GM23338 (cell line): ENCODE measurements around the gene BRAF. TPM values are rescaled to one million over a fixed set of nuclear protein-coding genes. Genes with fewer than 3 reads are reported as not detected.

Source experiments
- ATAC-seq: fragments of 200-7000 bp; cut with Tn5 transposase; 3 replicates; pipeline ENCODE4 v1.9.1; 2020
- DNase-seq: peaks from one replicate; pipeline ENCODE4 v3.0.0-alpha.2; 2015; ENCODE audit warnings: low spot score
- H2AFZ ChIP-seq: fragments of 200-600 bp; sonication (generic); 2 replicates; pipeline ENCODE4 v1.8.0; 2016; ENCODE audit warnings: antibody characterized with exemption, mild to moderate bottlenecking, moderate library complexity
- H3F3A ChIP-seq: fragments of 200-600 bp; sonication (generic); replicated peaks from 2 replicates; pipeline ENCODE4 v1.8.0; 2017; ENCODE audit warnings: antibody characterized with exemption, mixed run types, low read depth
- H3K27ac ChIP-seq: fragments of 200-600 bp; sonication (generic); 2 replicates; pipeline ENCODE4 v1.6.1; 2016; ENCODE audit warnings: low read depth
- H3K27me3 ChIP-seq: fragments of 200-600 bp; sonication (generic); 2 replicates; pipeline ENCODE4 v1.8.0; 2016; ENCODE audit warnings: mild to moderate bottlenecking, mixed run types, moderate library complexity; ENCODE audit not compliant: insufficient read depth
- H3K36me3 ChIP-seq: fragments of 200-600 bp; sonication (generic); 2 replicates; pipeline ENCODE4 v1.8.0; 2016; ENCODE audit warnings: mild to moderate bottlenecking; ENCODE audit not compliant: insufficient read depth
- H3K4me1 ChIP-seq: fragments of 200-600 bp; sonication (generic); 2 replicates; pipeline ENCODE4 v1.8.0; 2016; ENCODE audit warnings: mild to moderate bottlenecking, moderate library complexity; ENCODE audit not compliant: insufficient read depth
- H3K4me2 ChIP-seq: fragments of 200-600 bp; sonication (generic); 2 replicates; pipeline ENCODE4 v1.7.1; 2017; ENCODE audit warnings: mixed run types
- H3K4me3 ChIP-seq: fragments of 200-600 bp; sonication (generic); 2 replicates; pipeline ENCODE4 v1.6.1; 2016; ENCODE audit warnings: mixed run types
- H3K79me2 ChIP-seq: fragments of 200-600 bp; sonication (generic); replicated peaks from 2 replicates; pipeline ENCODE4 v1.8.0; 2017; ENCODE audit warnings: mild to moderate bottlenecking; ENCODE audit not compliant: insufficient read depth
- H3K9me2 ChIP-seq: fragments of 200-600 bp; sonication (generic); 2 replicates; pipeline ENCODE4 v1.8.0; 2017; ENCODE audit not compliant: insufficient read depth
- H4K20me1 ChIP-seq: fragments of 200-600 bp; sonication (generic); replicated peaks from 2 replicates; pipeline ENCODE4 v1.8.0; 2017; ENCODE audit warnings: mild to moderate bottlenecking; ENCODE audit not compliant: insufficient read depth
- H3K27ac Mint-ChIP-seq: 2 replicates; pipeline ENCODE4 v1.8.0; 2020; ENCODE audit warnings: inconsistent platforms, mild to moderate bottlenecking, moderate library complexity, mixed read lengths
- H3K27me3 Mint-ChIP-seq: 3 replicates; pipeline ENCODE4 v1.8.0; 2022; ENCODE audit warnings: low read depth, mild to moderate bottlenecking, moderate library complexity, mixed read lengths, inconsistent platforms; ENCODE audit not compliant: insufficient read depth, poor library complexity
- H3K36me3 Mint-ChIP-seq: 3 replicates; pipeline ENCODE4 v1.8.0; 2021; ENCODE audit warnings: low read depth, mild to moderate bottlenecking, inconsistent platforms, moderate library complexity, mixed read lengths
- H3K4me1 Mint-ChIP-seq: 3 replicates; pipeline ENCODE4 v1.8.0; 2020; ENCODE audit warnings: mild to moderate bottlenecking, inconsistent platforms, mixed read lengths
- H3K4me3 Mint-ChIP-seq: 3 replicates; pipeline ENCODE4 v1.8.0; 2021; ENCODE audit warnings: moderate library complexity, mild to moderate bottlenecking, inconsistent platforms, mixed read lengths
- H3K9me3 Mint-ChIP-seq: 3 replicates; pipeline ENCODE4 v1.8.0; 2020; ENCODE audit warnings: moderate library complexity, mild to moderate bottlenecking, inconsistent platforms, mixed read lengths
- CREB1 ChIP-seq: fragments of 250-450 bp; sonication (Bioruptor Pico); IDR thresholded peaks from 2 replicates; pipeline ENCODE4 v1.5.0; 2020; ENCODE audit warnings: low read depth, mild to moderate bottlenecking, moderate library complexity
- EZH2 ChIP-seq: fragments of 200-600 bp; sonication (generic); IDR thresholded peaks from one replicate; pipeline ENCODE4 v1.8.0; 2017; ENCODE audit warnings: antibody characterized with exemption, mild to moderate bottlenecking, low read depth; ENCODE audit not compliant: unreplicated experiment
- EZH2phosphoT487 ChIP-seq: fragments of 200-600 bp; sonication (generic); IDR thresholded peaks from one replicate; pipeline ENCODE4 v1.8.1; 2018; ENCODE audit warnings: antibody characterized with exemption; ENCODE audit not compliant: unreplicated experiment
- JUNB ChIP-seq: IDR thresholded peaks from one replicate; pipeline ENCODE4 v1.6.1; 2016; ENCODE audit warnings: antibody characterized with exemption; ENCODE audit not compliant: unreplicated experiment
- NANOG ChIP-seq: IDR thresholded peaks from 2 replicates; pipeline ENCODE4 v1.6.1; 2016; ENCODE audit warnings: antibody characterized with exemption, borderline replicate concordance
- POLR2AphosphoS5 ChIP-seq: IDR thresholded peaks from 2 replicates; pipeline ENCODE4 v1.6.1; 2016; ENCODE audit warnings: antibody characterized with exemption, low read depth
- ZNF331 ChIP-seq: fragments of 250-450 bp; sonication (Bioruptor Pico); IDR thresholded peaks from 2 replicates; pipeline ENCODE4 v1.5.0; 2020; ENCODE audit warnings: low read depth, mild to moderate bottlenecking, moderate library complexity
- polyA plus RNA-seq: library from polyadenylated mRNA; unstranded; fragments of >200 nt; fragmentation: Nextera tagmentation; extraction: Ambion mirVana; gene quantifications from 2 replicates; pipeline ENCODE4 v1.2.1, GENCODE V29; 2016
- total RNA-seq: library from RNA; depleted of rRNA; stranded (reverse); fragments of >200 nt; shearing (Covaris generic); gene quantifications from 2 replicates; pipeline ENCODE4 v1.2.3, GENCODE V29; 2014
- TF ChIP-seq, protein P1 (sequence below): IDR thresholded peaks from 2 replicates; pipeline ENCODE4 v1.6.1; 2016; ENCODE audit warnings: antibody characterized with exemption
- TF ChIP-seq, protein P2 (sequence below), 2 experiments: fragments of 200-600 bp in 1 of 2; sonication (generic) in 1 of 2; conservative IDR thresholded peaks; 2 replicates each; pipeline versions ENCODE4 v1.5.1 to v1.6.1; 2016 to 2017; ENCODE audit warnings: antibody characterized with exemption in 2 of 2, low read depth in 2 of 2, mild to moderate bottlenecking in 2 of 2, moderate library complexity in 1 of 2
- TF ChIP-seq, protein P3 (sequence below): fragments of 250-450 bp; sonication (Bioruptor Pico); IDR thresholded peaks from 2 replicates; pipeline ENCODE4 v1.5.0; 2020; ENCODE audit warnings: mild to moderate bottlenecking, moderate library complexity

BRAF gene
- total and polyA plus RNA-seq, 2 experiments from 2014 or later, result 14.6 to 36.8 TPM

DNA sequence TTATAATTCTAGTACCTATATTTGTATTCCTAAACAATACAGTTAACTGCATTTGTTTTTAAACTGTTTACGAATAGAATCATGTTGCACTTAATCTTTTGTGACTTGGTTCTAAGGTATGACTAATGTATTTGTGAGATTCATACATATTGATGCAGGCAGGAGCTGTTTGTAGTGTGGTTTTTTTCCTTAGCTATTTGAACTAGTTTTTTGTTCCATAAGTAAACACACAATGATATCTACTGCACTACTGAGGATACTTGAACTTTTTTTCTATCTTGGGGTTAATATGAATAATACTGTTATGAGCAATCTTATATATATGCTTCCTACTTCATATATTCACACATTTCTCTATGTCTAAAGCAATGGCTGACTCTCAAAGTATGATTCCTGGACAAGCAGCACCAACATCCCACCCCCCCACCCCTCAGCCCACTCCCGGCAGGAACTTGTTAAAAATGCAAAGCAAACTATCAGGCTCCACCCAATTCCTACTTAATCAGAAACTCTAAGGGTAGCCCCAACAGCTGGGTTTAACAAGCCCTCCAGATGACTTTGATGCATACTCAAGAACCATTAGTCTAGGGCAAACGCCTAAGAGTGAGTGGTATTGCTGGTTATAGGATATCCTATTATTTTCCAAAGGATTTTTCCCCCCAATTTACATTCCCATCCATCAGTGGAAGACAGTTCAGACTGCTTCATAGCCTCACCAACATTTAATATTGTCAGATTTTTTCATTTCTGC, 25.8 kb downstream of the BRAF start:
- Histone ChIP-seq H3F3A (no peaks in the 10 kb centered on the region), H3K4me2 (peak overlapping the region; percentile 44), H3K79me2 (peaks cover 96% of the 10 kb centered on the region), H3K36me3 (no peaks in the 10 kb centered on the region), H4K20me1 (peaks cover 8% of the 10 kb centered on the region), H3K4me3 (0 out of 2 replicates have a peak overlapping the region, but pooled peaks have one; percentile 1), H3K27ac (no peak overlapping the region), H3K27me3 (no peaks in the 10 kb centered on the region), H3K9me2 (no peaks in the 10 kb centered on the region), H2AFZ (no peak overlapping the region), H3K4me1 (peaks cover 18% of the 10 kb centered on the region)
- H3K9me3 Mint-ChIP-seq, result peaks cover 2% of the 10 kb centered on the region; the same call in 1 of the 3 replicates
- H3K4me1 Mint-ChIP-seq, result peaks cover 30% of the 10 kb centered on the region
- TF ChIP-seq ZNF331 (CRISPR knock-in tag) (no peak), JUNB (no peak), EZH2phosphoT487 (no peak), EZH2 (no peak), CREB1 (no peak), NANOG (no peak)
- TF ChIP-seq, protein P1, sequence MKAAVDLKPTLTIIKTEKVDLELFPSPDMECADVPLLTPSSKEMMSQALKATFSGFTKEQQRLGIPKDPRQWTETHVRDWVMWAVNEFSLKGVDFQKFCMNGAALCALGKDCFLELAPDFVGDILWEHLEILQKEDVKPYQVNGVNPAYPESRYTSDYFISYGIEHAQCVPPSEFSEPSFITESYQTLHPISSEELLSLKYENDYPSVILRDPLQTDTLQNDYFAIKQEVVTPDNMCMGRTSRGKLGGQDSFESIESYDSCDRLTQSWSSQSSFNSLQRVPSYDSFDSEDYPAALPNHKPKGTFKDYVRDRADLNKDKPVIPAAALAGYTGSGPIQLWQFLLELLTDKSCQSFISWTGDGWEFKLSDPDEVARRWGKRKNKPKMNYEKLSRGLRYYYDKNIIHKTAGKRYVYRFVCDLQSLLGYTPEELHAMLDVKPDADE, result no peak
- peaks cover 14% of the 10 kb centered on the region for H3K36me3 Mint-ChIP-seq
- H3K27me3 Mint-ChIP-seq, result no peaks in the 10 kb centered on the region
- peak; percentile 28 for DNase-seq
- no peak overlapping the region for H3K4me3 Mint-ChIP-seq
- no peak overlapping the region for H3K27ac Mint-ChIP-seq
- peak; percentile 53 for ATAC-seq

DNA sequence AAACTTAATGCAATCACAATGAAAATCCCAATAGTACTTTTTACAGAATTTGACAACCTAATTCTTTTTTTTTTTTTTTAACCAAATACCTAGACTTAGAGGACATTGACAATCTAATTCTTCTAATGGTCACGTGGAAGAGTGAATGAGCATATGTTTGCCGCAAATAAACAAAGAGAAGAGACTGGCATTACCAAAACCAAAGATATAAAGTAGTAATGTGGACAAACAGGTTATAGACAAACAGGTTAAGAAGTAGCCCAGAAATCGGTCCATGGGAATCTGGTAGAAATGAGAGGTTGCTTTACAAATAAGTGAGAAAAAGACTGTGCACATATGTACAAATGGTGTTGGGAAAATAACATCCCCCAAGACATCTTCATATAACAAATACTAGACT, 27.7 kb downstream of the BRAF start:
- H3K27ac Mint-ChIP-seq, result no peak overlapping the region
- peaks cover 35% of the 10 kb centered on the region for H3K4me1 Mint-ChIP-seq
- Histone ChIP-seq H3K27me3 (no peaks in the 10 kb centered on the region), H3K36me3 (no peaks in the 10 kb centered on the region), H3K9me2 (no peaks in the 10 kb centered on the region), H3K79me2 (peaks cover 96% of the 10 kb centered on the region), H3F3A (no peaks in the 10 kb centered on the region), H3K4me1 (peaks cover 18% of the 10 kb centered on the region), H3K4me2 (no peak overlapping the region), H2AFZ (no peak overlapping the region), H3K27ac (no peak overlapping the region), H4K20me1 (peaks cover 6% of the 10 kb centered on the region), H3K4me3 (no peak overlapping the region)
- DNase-seq (no peak), ATAC-seq (no peak)
- no peaks in the 10 kb centered on the region for H3K27me3 Mint-ChIP-seq
- no peak overlapping the region for H3K4me3 Mint-ChIP-seq
- H3K36me3 Mint-ChIP-seq, result no peaks in the 10 kb centered on the region; the same call in 2 of the 3 replicates
- no peaks in the 10 kb centered on the region; the same call in 2 of the 3 replicates for H3K9me3 Mint-ChIP-seq
- no peak for TF ChIP-seq EZH2phosphoT487
- TF ChIP-seq POLR2AphosphoS5, result no peak
- TF ChIP-seq, protein P1, result no peak
- no peak for TF ChIP-seq CREB1
- no peak for TF ChIP-seq ZNF331 (CRISPR knock-in tag)
- no peak for TF ChIP-seq NANOG
- TF ChIP-seq JUNB, result no peak
- TF ChIP-seq, protein P2, sequence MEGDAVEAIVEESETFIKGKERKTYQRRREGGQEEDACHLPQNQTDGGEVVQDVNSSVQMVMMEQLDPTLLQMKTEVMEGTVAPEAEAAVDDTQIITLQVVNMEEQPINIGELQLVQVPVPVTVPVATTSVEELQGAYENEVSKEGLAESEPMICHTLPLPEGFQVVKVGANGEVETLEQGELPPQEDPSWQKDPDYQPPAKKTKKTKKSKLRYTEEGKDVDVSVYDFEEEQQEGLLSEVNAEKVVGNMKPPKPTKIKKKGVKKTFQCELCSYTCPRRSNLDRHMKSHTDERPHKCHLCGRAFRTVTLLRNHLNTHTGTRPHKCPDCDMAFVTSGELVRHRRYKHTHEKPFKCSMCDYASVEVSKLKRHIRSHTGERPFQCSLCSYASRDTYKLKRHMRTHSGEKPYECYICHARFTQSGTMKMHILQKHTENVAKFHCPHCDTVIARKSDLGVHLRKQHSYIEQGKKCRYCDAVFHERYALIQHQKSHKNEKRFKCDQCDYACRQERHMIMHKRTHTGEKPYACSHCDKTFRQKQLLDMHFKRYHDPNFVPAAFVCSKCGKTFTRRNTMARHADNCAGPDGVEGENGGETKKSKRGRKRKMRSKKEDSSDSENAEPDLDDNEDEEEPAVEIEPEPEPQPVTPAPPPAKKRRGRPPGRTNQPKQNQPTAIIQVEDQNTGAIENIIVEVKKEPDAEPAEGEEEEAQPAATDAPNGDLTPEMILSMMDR (conservative IDR thresholded peaks at IDR 0.05; ENCODE audit: low read depth in 2 of 2), result no peak
- TF ChIP-seq, protein P3, sequence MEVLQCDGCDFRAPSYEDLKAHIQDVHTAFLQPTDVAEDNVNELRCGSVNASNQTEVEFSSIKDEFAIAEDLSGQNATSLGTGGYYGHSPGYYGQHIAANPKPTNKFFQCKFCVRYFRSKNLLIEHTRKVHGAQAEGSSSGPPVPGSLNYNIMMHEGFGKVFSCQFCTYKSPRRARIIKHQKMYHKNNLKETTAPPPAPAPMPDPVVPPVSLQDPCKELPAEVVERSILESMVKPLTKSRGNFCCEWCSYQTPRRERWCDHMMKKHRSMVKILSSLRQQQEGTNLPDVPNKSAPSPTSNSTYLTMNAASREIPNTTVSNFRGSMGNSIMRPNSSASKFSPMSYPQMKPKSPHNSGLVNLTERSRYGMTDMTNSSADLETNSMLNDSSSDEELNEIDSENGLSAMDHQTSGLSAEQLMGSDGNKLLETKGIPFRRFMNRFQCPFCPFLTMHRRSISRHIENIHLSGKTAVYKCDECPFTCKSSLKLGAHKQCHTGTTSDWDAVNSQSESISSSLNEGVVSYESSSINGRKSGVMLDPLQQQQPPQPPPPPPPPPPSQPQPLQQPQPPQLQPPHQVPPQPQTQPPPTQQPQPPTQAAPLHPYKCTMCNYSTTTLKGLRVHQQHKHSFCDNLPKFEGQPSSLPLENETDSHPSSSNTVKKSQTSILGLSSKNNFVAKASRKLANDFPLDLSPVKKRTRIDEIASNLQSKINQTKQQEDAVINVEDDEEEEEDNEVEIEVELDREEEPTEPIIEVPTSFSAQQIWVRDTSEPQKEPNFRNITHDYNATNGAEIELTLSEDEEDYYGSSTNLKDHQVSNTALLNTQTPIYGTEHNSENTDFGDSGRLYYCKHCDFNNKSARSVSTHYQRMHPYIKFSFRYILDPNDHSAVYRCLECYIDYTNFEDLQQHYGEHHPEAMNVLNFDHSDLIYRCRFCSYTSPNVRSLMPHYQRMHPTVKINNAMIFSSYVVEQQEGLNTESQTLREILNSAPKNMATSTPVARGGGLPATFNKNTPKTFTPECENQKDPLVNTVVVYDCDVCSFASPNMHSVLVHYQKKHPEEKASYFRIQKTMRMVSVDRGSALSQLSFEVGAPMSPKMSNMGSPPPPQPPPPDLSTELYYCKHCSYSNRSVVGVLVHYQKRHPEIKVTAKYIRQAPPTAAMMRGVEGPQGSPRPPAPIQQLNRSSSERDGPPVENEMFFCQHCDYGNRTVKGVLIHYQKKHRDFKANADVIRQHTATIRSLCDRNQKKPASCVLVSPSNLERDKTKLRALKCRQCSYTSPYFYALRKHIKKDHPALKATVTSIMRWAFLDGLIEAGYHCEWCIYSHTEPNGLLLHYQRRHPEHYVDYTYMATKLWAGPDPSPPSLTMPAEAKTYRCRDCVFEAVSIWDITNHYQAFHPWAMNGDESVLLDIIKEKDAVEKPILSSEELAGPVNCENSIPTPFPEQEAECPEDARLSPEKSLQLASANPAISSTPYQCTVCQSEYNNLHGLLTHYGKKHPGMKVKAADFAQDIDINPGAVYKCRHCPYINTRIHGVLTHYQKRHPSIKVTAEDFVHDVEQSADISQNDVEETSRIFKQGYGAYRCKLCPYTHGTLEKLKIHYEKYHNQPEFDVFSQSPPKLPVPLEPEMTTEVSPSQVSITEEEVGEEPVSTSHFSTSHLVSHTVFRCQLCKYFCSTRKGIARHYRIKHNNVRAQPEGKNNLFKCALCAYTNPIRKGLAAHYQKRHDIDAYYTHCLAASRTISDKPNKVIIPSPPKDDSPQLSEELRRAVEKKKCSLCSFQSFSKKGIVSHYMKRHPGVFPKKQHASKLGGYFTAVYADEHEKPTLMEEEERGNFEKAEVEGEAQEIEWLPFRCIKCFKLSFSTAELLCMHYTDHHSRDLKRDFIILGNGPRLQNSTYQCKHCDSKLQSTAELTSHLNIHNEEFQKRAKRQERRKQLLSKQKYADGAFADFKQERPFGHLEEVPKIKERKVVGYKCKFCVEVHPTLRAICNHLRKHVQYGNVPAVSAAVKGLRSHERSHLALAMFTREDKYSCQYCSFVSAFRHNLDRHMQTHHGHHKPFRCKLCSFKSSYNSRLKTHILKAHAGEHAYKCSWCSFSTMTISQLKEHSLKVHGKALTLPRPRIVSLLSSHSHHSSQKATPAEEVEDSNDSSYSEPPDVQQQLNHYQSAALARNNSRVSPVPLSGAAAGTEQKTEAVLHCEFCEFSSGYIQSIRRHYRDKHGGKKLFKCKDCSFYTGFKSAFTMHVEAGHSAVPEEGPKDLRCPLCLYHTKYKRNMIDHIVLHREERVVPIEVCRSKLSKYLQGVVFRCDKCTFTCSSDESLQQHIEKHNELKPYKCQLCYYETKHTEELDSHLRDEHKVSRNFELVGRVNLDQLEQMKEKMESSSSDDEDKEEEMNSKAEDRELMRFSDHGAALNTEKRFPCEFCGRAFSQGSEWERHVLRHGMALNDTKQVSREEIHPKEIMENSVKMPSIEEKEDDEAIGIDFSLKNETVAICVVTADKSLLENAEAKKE, result no peak
